Measurements from ENCODE around the gene CSPG4. TPM values are rescaled to one million over a fixed set of nuclear protein-coding genes. Genes with fewer than 3 reads are reported as not detected.

Gene CSPG4
- total and polyA plus RNA-seq, 2 donors (not counting 1 experiment from before 2014, with no cell fraction given): 0.03 to 0.15 TPM

- Histone ChIP-seq H3K4me3 (ENCODE audit: control extremely low read depth in 1 of 5, extremely low read depth in 1 of 5, insufficient read depth in 1 of 5, low read depth in 2 of 5, low read length in 4 of 5) (no peak overlapping the region), H3K9ac (ENCODE audit: low read length) (no peak overlapping the region), H3K9me3 (ENCODE audit: control extremely low read depth in 1 of 3, control insufficient read depth in 2 of 3, insufficient read depth in 1 of 3, low read length in 2 of 3) (peaks cover 0 to 4% (median 0%) of the 10 kb centered on the region in 3 donors), H3K27me3 (replicated peaks in 1 of 4; ENCODE audit: control extremely low read depth in 1 of 4, control insufficient read depth in 3 of 4, insufficient read depth in 4 of 4, low read length in 3 of 4) (peaks cover 0 to 4% (median 0%) of the 10 kb centered on the region in 4 experiments), H3K36me3 (replicated peaks in 1 of 2; ENCODE audit: control extremely low read depth in 1 of 2, control insufficient read depth in 1 of 2, extremely low read depth in 1 of 2, insufficient read depth in 2 of 2, low read length in 1 of 2) (no peaks in the 10 kb centered on the region), H3K27ac (ENCODE audit: low read length in 2 of 2) (no peak overlapping the region), H3K4me2 (replicated peaks; ENCODE audit: low read depth, low read length, poor library complexity, severe bottlenecking) (no peak overlapping the region), H4K20me1 (ENCODE audit: control insufficient read depth, insufficient read depth, low read length, poor library complexity, severe bottlenecking) (no peaks in the 10 kb centered on the region), H3K4me1 (ENCODE audit: control insufficient read depth in 2 of 2, insufficient read depth in 2 of 2, low read length in 2 of 2) (peaks cover 64 to 93% of the 10 kb centered on the region in 2 donors), H2AFZ (ENCODE audit: insufficient read depth, low read depth, low read length, poor library complexity, severe bottlenecking) (no peak overlapping the region), H3K79me2 (ENCODE audit: control insufficient read depth, insufficient read depth, low read length) (no peaks in the 10 kb centered on the region)
- H3K4me3 Mint-ChIP-seq: peak overlapping the region; percentile 36
- no peak for ATAC-seq (ENCODE audit: low read depth)
- peak overlapping the region; percentile 68 for H3K27ac Mint-ChIP-seq
- H3K27me3 Mint-ChIP-seq: peaks cover 1% of the 10 kb centered on the region
- DNase-seq: no peak
- POLR2A ChIA-PET: no interaction called here
- CTCF ChIA-PET: interaction anchor here (1.2 kb wide), 1 partner anchor 329 kb away, joined by 3 read pairs; the partner anchor contains the start of gene MAN2C1
- peaks cover 93% of the 10 kb centered on the region for H3K4me1 Mint-ChIP-seq
- WGBS (ENCODE audit: insufficient coverage): 98% methylated on average over 5 of the region's 7 CpGs
- intact Hi-C loops (cut with micrococcal nuclease): no loop called here
- TF ChIP-seq EZH2 (IDR thresholded peaks at IDR 0.05; ENCODE audit: borderline replicate concordance, insufficient read depth, low read depth, low read length, poor library complexity, severe bottlenecking): no peak
- TF ChIP-seq CTCF (IDR thresholded peaks at IDR 0.05): no peak
- H3K9me3 Mint-ChIP-seq (ENCODE audit: insufficient read depth): no peaks in the 10 kb centered on the region
Observed at GRCh38 chr15:75697523-75697922, 15.1 kb downstream of the CSPG4 start.

- Histone ChIP-seq H2AFZ (ENCODE audit: insufficient read depth, low read depth, low read length, poor library complexity, severe bottlenecking) (peak overlapping the region; percentile 25), H3K4me1 (ENCODE audit: control insufficient read depth in 2 of 2, insufficient read depth in 2 of 2, low read length in 2 of 2) (peaks cover 59 to 91% of the 10 kb centered on the region in 2 donors), H3K9me3 (ENCODE audit: control extremely low read depth in 1 of 3, control insufficient read depth in 2 of 3, insufficient read depth in 1 of 3, low read length in 2 of 3) (peaks cover 0 to 4% (median 0%) of the 10 kb centered on the region in 3 donors), H4K20me1 (ENCODE audit: control insufficient read depth, insufficient read depth, low read length, poor library complexity, severe bottlenecking) (no peaks in the 10 kb centered on the region), H3K27me3 (replicated peaks in 1 of 4; ENCODE audit: control extremely low read depth in 1 of 4, control insufficient read depth in 3 of 4, insufficient read depth in 4 of 4, low read length in 3 of 4) (peaks cover 0 to 4% (median 0%) of the 10 kb centered on the region in 4 experiments), H3K9ac (ENCODE audit: low read length) (no peak overlapping the region), H3K79me2 (ENCODE audit: control insufficient read depth, insufficient read depth, low read length) (no peaks in the 10 kb centered on the region), H3K27ac (ENCODE audit: low read length in 2 of 2) (peak overlapping the region; percentile 14 to 36), H3K36me3 (replicated peaks in 1 of 2; ENCODE audit: control extremely low read depth in 1 of 2, control insufficient read depth in 1 of 2, extremely low read depth in 1 of 2, insufficient read depth in 2 of 2, low read length in 1 of 2) (no peaks in the 10 kb centered on the region), H3K4me2 (replicated peaks; ENCODE audit: low read depth, low read length, poor library complexity, severe bottlenecking) (peak overlapping the region; percentile 73), H3K4me3 (ENCODE audit: control extremely low read depth in 1 of 5, extremely low read depth in 1 of 5, insufficient read depth in 1 of 5, low read depth in 2 of 5, low read length in 4 of 5) (no peak overlapping the region)
- CTCF ChIA-PET: interaction anchor here (1.2 kb wide), 1 partner anchor 329 kb away, joined by 3 read pairs; the partner anchor contains the start of gene MAN2C1
- POLR2A ChIA-PET: no interaction called here
- ATAC-seq (ENCODE audit: low read depth) (no peak), DNase-seq (no peak)
- Mint-ChIP-seq H3K9me3 (ENCODE audit: insufficient read depth) (no peaks in the 10 kb centered on the region), H3K4me1 (peaks cover 90% of the 10 kb centered on the region), H3K27me3 (peaks cover 3% of the 10 kb centered on the region), H3K4me3 (peak overlapping the region; percentile 78), H3K27ac (peak overlapping the region; percentile 3)
- TF ChIP-seq CTCF (IDR thresholded peaks at IDR 0.05) (no peak), EZH2 (IDR thresholded peaks at IDR 0.05; ENCODE audit: borderline replicate concordance, insufficient read depth, low read depth, low read length, poor library complexity, severe bottlenecking) (no peak)
- WGBS (ENCODE audit: insufficient coverage): 84% methylated on average over 7 of the region's 11 CpGs
- intact Hi-C loops (cut with micrococcal nuclease): no loop called here
Observed at GRCh38 chr15:75696854-75697259, 15.8 kb downstream of the CSPG4 start.
